Loucy (cell line): ENCODE measurements around the gene SHISA5.

Experiments
- H2AFZ ChIP-seq: fragments of 200-600 bp; sonication (generic); 2 replicates; pipeline ENCODE4 v1.6.0; 2016; ENCODE audit warnings: antibody characterized with exemption, mild to moderate bottlenecking, low read length, moderate library complexity
- H3F3A ChIP-seq: fragments of 200-600 bp; 2 replicates; pipeline ENCODE4 v1.6.0; 2016; ENCODE audit warnings: antibody characterized with exemption, low read depth, mild to moderate bottlenecking
- H3K27me3 ChIP-seq: fragments of 200-600 bp; sonication (generic); 2 replicates; pipeline ENCODE4 v1.6.1; 2014; ENCODE audit warnings: low read length, mild to moderate bottlenecking; ENCODE audit not compliant: insufficient read depth, poor library complexity, severe bottlenecking
- H3K36me3 ChIP-seq: fragments of 200-600 bp; sonication (generic); 2 replicates; pipeline ENCODE4 v1.6.1; 2016; ENCODE audit warnings: low read length; ENCODE audit not compliant: insufficient read depth
- H3K4me1 ChIP-seq: fragments of 200-600 bp; sonication (generic); 2 replicates; pipeline ENCODE4 v1.5.1; 2014; ENCODE audit warnings: low read length, mild to moderate bottlenecking; ENCODE audit not compliant: insufficient read depth, poor library complexity, severe bottlenecking
- H3K4me2 ChIP-seq: fragments of 200-600 bp; sonication (generic); 2 replicates; pipeline ENCODE4 v1.6.0; 2014; ENCODE audit warnings: antibody characterized with exemption, low read length, low read depth, mild to moderate bottlenecking; ENCODE audit not compliant: poor library complexity, severe bottlenecking
- H3K4me3 ChIP-seq: fragments of 200-600 bp; sonication (generic); 2 replicates; pipeline ENCODE4 v1.5.1; 2014; ENCODE audit warnings: low read length, mild to moderate bottlenecking, mixed read lengths; ENCODE audit not compliant: poor library complexity, severe bottlenecking
- H3K79me2 ChIP-seq: fragments of 200-600 bp; sonication (generic); 2 replicates; pipeline ENCODE4 v1.6.1; 2014; ENCODE audit warnings: low read length; ENCODE audit not compliant: insufficient read depth
- H3K9ac ChIP-seq: fragments of 200-600 bp; sonication (generic); 2 replicates; pipeline ENCODE4 v1.6.0; 2014; ENCODE audit warnings: mild to moderate bottlenecking, low read depth, low read length, moderate library complexity; ENCODE audit not compliant: poor library complexity, severe bottlenecking
- H3K9me2 ChIP-seq: fragments of 200-600 bp; sonication (generic); replicated peaks from 2 replicates; pipeline ENCODE4 v1.6.1; 2016; ENCODE audit warnings: low read depth, low read length, mixed read lengths
- H3K9me3 ChIP-seq: fragments of 200-600 bp; sonication (generic); 2 replicates; pipeline ENCODE4 v1.6.1; 2014; ENCODE audit warnings: mild to moderate bottlenecking, antibody characterized with exemption, low read length, low read depth; ENCODE audit not compliant: insufficient read depth
- H4K20me1 ChIP-seq: fragments of 200-600 bp; sonication (generic); 2 replicates; pipeline ENCODE4 v1.6.0; 2014; ENCODE audit warnings: antibody characterized with exemption, low read length, mild to moderate bottlenecking; ENCODE audit not compliant: insufficient read depth, poor library complexity, severe bottlenecking
- CTCF ChIP-seq: fragments of 200-600 bp; sonication (generic); conservative IDR thresholded peaks from 2 replicates; pipeline ENCODE4 v1.5.1; 2014; ENCODE audit warnings: mild to moderate bottlenecking, antibody characterized with exemption, low read length
- EZH2phosphoT487 ChIP-seq: fragments of 200-600 bp; IDR thresholded peaks from 2 replicates; pipeline ENCODE4 v1.6.1; 2018; ENCODE audit warnings: antibody characterized with exemption, mild to moderate bottlenecking, moderate library complexity, borderline replicate concordance

Gene SHISA5

GRCh38 chr3:48422681-48423080 is 81.3 kb downstream of the SHISA5 start:
- Histone ChIP-seq H3K4me3 (no peak overlapping the region), H2AFZ (no peak overlapping the region), H3K27me3 (no peaks in the 10 kb centered on the region), H3K4me2 (no peak overlapping the region), H3K9me3 (no peaks in the 10 kb centered on the region), H3K4me1 (peaks cover 29% of the 10 kb centered on the region), H3F3A (no peaks in the 10 kb centered on the region), H4K20me1 (peaks cover 21% of the 10 kb centered on the region), H3K9me2 (no peaks in the 10 kb centered on the region), H3K79me2 (peaks cover 61% of the 10 kb centered on the region), H3K9ac (no peak overlapping the region), H3K36me3 (peaks cover 26% of the 10 kb centered on the region; the same call in 1 of the 2 replicates)
- no peak for TF ChIP-seq CTCF
- TF ChIP-seq EZH2phosphoT487 = no peak

- no peaks in the 10 kb centered on the region for H3F3A ChIP-seq
- H3K9me3 ChIP-seq = no peaks in the 10 kb centered on the region
- 0 out of 2 replicates have a peak, but pooled peaks have one; percentile 23 for TF ChIP-seq CTCF
- no peak for TF ChIP-seq EZH2phosphoT487
- no peak overlapping the region for H3K4me2 ChIP-seq
- H3K9ac ChIP-seq = no peak overlapping the region
- no peak overlapping the region for H2AFZ ChIP-seq
- peaks cover 30% of the 10 kb centered on the region; the same call in 1 of the 2 replicates for H3K36me3 ChIP-seq
- no peak overlapping the region for H3K4me3 ChIP-seq
- H3K9me2 ChIP-seq = no peaks in the 10 kb centered on the region
- peaks cover 21% of the 10 kb centered on the region for H4K20me1 ChIP-seq
- no peaks in the 10 kb centered on the region for H3K27me3 ChIP-seq
- H3K4me1 ChIP-seq = peaks cover 25% of the 10 kb centered on the region
- H3K79me2 ChIP-seq = peaks cover 57% of the 10 kb centered on the region
These were observed 81.7 kb downstream of the SHISA5 start for GRCh38 chr3:48422272-48422671.

- H3K9ac ChIP-seq = no peak overlapping the region
- peaks cover 39% of the 10 kb centered on the region; the same call in 1 of the 2 replicates for H3K36me3 ChIP-seq
These were observed 83.4 kb downstream of the SHISA5 start for GRCh38 chr3:48420561-48420960.

More at GRCh38 chr3:48420561-48420960, 83.4 kb downstream of the SHISA5 start:
- Histone ChIP-seq H2AFZ (no peak overlapping the region), H4K20me1 (peaks cover 12% of the 10 kb centered on the region), H3K4me3 (no peak overlapping the region), H3K27me3 (no peaks in the 10 kb centered on the region), H3K9me3 (no peaks in the 10 kb centered on the region), H3K4me2 (no peak overlapping the region), H3K9me2 (no peaks in the 10 kb centered on the region), H3K79me2 (peaks cover 40% of the 10 kb centered on the region), H3K4me1 (peaks cover 9% of the 10 kb centered on the region), H3F3A (no peaks in the 10 kb centered on the region)
- no peak for TF ChIP-seq CTCF
- TF ChIP-seq EZH2phosphoT487 = no peak
